Measurements from ENCODE around the gene PLA2G2F. TPM values are rescaled to one million over a fixed set of nuclear protein-coding genes. Genes with fewer than 3 reads are reported as not detected.

The PLA2G2F gene
- total and polyA plus RNA-seq, 9 of the 15 experiments (the other 6 are each of a cell fraction or from before 2014, with no cell fraction given), result not detected

GRCh38 chr1:20192871-20193411, 53.8 kb downstream of the PLA2G2F start (continued):
- TF ChIP-seq, protein P1, sequence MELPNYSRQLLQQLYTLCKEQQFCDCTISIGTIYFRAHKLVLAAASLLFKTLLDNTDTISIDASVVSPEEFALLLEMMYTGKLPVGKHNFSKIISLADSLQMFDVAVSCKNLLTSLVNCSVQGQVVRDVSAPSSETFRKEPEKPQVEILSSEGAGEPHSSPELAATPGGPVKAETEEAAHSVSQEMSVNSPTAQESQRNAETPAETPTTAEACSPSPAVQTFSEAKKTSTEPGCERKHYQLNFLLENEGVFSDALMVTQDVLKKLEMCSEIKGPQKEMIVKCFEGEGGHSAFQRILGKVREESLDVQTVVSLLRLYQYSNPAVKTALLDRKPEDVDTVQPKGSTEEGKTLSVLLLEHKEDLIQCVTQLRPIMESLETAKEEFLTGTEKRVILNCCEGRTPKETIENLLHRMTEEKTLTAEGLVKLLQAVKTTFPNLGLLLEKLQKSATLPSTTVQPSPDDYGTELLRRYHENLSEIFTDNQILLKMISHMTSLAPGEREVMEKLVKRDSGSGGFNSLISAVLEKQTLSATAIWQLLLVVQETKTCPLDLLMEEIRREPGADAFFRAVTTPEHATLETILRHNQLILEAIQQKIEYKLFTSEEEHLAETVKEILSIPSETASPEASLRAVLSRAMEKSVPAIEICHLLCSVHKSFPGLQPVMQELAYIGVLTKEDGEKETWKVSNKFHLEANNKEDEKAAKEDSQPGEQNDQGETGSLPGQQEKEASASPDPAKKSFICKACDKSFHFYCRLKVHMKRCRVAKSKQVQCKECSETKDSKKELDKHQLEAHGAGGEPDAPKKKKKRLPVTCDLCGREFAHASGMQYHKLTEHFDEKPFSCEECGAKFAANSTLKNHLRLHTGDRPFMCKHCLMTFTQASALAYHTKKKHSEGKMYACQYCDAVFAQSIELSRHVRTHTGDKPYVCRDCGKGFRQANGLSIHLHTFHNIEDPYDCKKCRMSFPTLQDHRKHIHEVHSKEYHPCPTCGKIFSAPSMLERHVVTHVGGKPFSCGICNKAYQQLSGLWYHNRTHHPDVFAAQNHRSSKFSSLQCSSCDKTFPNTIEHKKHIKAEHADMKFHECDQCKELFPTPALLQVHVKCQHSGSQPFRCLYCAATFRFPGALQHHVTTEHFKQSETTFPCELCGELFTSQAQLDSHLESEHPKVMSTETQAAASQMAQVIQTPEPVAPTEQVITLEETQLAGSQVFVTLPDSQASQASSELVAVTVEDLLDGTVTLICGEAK (IDR thresholded peaks at IDR 0.05), result no peak
- TF ChIP-seq, protein P1 (CRISPR knock-in tag; IDR thresholded peaks at IDR 0.05), result no peak

Measured in K562 (cell line).